HEK293T (cell line): ENCODE measurements around the gene MCM10.
"Not testable (repeated sequence)": the region's sequence is repeated elsewhere in the genome, so short reads cannot be mapped to it uniquely, and the experiment has no call there.

ENCODE experiments used
- BHLHE40 ChIP-seq: fragments of 450-650 bp; IDR thresholded peaks from 2 replicates; pipeline ENCODE4 v1.6.1; 2016; ENCODE audit warnings: mild to moderate bottlenecking, moderate library complexity, borderline replicate concordance
- ELF4 ChIP-seq: fragments of 450-650 bp; IDR thresholded peaks from 2 replicates; pipeline ENCODE4 v1.6.1; 2017; ENCODE audit warnings: antibody characterized with exemption
- FOXM1 ChIP-seq: fragments of 450-650 bp; IDR thresholded peaks from 2 replicates; pipeline ENCODE4 v1.6.1; 2017; ENCODE audit warnings: mild to moderate bottlenecking, borderline replicate concordance
- HDGF ChIP-seq: fragments of 450-650 bp; IDR thresholded peaks from 2 replicates; pipeline ENCODE4 v1.6.1; 2017; ENCODE audit warnings: antibody characterized with exemption, borderline replicate concordance
- LEF1 ChIP-seq: fragments of 450-650 bp; IDR thresholded peaks from 2 replicates; pipeline ENCODE4 v1.6.1; 2017; ENCODE audit warnings: mild to moderate bottlenecking, borderline replicate concordance
- NFRKB ChIP-seq: fragments of 450-650 bp; IDR thresholded peaks from 2 replicates; pipeline ENCODE4 v1.6.1; 2016; ENCODE audit warnings: mild to moderate bottlenecking, moderate library complexity
- SP1 ChIP-seq: fragments of 450-650 bp; IDR thresholded peaks from 2 replicates; pipeline ENCODE4 v1.6.1; 2017
- SUZ12 ChIP-seq: fragments of 450-650 bp; IDR thresholded peaks from 2 replicates; pipeline ENCODE4 v1.6.1; 2016; ENCODE audit warnings: mild to moderate bottlenecking
- TARDBP ChIP-seq: fragments of 450-650 bp; IDR thresholded peaks from 2 replicates; pipeline ENCODE4 v1.6.1; 2016
- ZNF384 ChIP-seq: fragments of 450-650 bp; IDR thresholded peaks from 2 replicates; pipeline ENCODE4 v1.6.1; 2016
- TF ChIP-seq, protein P1 (sequence below): fragments of 450-650 bp; IDR thresholded peaks from 2 replicates; pipeline ENCODE4 v1.6.1; 2016

DNA sequence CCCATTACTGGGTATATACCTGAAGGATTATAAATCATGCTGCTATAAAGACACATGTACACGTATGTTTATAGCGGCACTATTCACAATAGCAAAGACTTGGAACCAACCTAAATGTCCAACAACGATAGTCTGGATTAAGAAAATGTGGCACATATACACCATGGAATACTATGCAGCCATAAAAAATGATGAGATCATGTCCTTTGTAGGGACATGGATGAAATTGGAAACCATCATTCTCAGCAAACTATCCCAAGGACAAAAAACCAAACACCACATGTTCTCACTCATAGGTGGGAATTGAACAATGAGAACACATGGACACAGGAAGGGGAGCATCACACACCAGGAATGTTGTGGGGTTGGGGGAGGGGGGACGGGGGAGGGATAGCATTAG is 5.5 kb upstream of the MCM10 start:
- not testable (repeated sequence) for TF ChIP-seq NFRKB, BHLHE40, FOXM1, ZNF384, SP1, ELF4, SUZ12, TARDBP, HDGF, LEF1
- TF ChIP-seq, protein P1, sequence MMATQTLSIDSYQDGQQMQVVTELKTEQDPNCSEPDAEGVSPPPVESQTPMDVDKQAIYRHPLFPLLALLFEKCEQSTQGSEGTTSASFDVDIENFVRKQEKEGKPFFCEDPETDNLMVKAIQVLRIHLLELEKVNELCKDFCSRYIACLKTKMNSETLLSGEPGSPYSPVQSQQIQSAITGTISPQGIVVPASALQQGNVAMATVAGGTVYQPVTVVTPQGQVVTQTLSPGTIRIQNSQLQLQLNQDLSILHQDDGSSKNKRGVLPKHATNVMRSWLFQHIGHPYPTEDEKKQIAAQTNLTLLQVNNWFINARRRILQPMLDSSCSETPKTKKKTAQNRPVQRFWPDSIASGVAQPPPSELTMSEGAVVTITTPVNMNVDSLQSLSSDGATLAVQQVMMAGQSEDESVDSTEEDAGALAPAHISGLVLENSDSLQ, result not testable (repeated sequence)
